SIG-M5 treated with dmso at 0.1 percent for 504 hours (cell line): ENCODE data around the gene CDYL.
"Not testable (repeated sequence)": the region's sequence is repeated elsewhere in the genome, so short reads cannot be mapped to it uniquely, and the experiment has no call there.

Experiments
- DNase-seq: peaks from one replicate; lab custom pipeline; 2025; ENCODE audit not compliant: unreplicated experiment; lab: John Stamatoyannopoulos, UW

Gene CDYL

DNA sequence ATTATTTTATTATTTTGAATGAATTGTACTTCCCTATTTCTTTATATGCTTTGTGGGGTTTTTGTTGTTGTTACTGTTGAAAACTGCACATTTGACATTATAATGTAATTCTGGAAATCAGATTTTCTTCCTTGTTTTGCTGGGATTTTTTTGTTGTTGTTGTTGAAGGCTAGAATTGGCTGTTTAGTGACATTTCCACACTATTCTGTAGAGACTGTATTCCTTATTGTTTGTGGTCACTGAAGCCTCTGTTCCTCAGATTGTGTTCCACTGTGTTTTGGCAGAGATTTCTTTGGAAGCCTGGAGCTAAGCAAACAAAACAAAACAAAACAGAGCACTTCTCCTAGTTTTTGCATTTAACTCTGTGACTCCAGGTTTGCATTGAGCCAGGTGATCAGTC, 52.9 kb downstream of the CDYL start:
- DNase-seq: no peak

DNA sequence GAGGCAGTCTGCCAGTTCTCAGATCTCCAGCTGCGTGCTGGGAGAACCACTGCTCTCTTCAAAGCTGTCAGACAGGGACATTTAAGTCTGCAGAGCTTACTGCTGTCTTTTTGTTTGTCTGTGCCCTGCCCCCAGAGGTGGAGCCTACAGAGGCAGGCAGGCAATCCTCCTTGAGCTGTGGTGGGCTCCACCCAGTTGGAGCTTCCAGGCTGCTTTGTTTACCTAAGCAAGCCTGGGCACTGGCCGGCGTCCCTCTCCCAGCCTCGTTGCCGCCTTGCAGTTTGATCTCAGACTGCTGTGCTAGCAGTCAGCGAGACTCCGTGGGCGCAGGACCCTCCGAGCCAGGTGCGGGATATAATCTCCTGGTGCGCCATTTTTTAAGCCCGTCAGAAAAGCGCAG, 59.3 kb downstream of the CDYL start:
- DNase-seq: not testable (repeated sequence)

DNA sequence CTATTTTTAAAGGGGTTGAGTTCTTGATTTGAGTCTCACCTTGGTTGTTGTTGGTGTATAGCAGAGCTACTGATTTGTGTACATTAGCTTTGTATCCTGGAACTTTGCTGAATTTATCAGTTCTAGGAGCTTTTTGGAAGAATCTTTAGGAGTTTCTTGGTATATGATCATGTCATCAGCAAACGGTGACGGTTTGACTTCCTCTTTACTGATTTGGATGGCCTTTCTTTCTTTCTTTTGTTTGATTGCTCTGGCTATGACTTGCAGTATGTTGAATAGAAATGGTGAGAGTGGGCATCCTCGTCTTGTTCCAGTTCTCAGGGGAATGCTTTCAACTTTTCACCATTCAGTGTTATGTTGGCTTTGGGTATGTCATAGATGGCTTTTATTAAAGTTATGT, 64.0 kb downstream of the CDYL start:
- no peak for DNase-seq

DNA sequence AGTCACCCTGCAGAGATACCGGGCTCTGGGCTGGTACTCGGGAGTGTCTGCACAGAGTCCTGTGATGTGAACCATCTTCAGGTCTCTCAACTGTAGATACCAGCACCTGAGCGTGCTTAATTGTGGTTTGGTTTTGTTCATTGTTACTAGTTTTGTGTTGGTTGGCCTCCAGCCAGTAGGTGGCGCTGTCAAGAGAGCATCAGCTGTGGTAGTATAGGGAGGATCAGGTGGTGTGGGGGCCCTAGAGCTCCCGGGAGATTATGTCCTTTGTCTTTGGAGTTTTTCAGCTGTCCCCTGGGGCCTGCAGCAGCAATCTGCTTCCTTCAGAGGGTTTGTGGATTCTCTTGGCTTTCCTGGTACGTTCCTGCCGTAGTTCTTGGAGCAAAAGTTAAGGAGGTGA, 67.9 kb downstream of the CDYL start:
- no peak for DNase-seq

DNA sequence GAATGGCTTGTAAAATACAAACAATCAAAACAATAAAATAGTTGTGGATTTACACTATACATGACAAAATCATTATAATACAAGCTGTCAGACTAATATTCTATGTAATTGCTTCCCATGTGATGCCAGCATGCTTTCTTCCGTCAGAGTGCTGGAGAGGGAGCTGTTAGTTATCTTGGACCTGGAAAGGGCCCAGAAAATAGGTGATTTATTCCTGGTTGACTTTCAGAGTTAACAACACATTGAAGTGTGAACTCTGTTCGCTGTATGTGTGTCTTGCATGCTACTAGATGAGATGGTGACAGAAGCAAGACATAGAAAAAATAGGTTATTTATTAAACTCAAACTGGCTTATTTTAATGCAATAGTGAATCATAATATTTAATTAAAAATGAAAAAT, 70.2 kb downstream of the CDYL start:
- DNase-seq: no peak

DNA sequence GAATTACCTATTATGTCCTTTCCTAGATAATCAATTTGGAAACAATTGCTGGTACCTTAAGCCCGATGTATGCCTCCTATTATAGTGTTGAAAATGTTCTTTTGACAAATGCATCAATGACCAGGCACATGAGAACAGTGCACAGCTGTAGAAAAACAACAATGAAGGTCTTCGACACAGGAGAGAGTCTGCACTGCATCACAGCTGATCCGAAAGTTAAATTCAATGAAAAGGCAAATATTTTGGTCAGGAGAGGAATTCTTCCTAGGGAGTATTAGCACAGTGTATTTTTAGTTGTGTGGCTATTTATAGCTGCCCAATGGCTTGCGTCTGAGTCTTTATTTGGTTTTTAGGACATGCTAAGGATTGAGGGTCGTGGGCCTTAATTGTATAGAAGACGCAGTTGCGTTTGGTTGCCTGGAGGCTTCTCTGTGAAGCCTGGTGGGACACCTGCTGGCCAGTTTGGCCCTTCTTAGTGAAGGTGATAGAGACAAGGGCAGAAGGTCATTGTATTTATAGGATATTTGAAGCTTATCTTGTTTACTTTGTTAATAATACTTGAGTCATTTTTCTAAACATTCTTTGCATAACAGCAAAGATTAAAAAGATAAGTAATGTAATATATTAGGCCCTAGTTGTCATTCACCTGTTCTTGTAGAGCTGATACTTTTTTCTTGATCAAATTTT, 72.3 kb downstream of the CDYL start:
- no peak for DNase-seq

DNA sequence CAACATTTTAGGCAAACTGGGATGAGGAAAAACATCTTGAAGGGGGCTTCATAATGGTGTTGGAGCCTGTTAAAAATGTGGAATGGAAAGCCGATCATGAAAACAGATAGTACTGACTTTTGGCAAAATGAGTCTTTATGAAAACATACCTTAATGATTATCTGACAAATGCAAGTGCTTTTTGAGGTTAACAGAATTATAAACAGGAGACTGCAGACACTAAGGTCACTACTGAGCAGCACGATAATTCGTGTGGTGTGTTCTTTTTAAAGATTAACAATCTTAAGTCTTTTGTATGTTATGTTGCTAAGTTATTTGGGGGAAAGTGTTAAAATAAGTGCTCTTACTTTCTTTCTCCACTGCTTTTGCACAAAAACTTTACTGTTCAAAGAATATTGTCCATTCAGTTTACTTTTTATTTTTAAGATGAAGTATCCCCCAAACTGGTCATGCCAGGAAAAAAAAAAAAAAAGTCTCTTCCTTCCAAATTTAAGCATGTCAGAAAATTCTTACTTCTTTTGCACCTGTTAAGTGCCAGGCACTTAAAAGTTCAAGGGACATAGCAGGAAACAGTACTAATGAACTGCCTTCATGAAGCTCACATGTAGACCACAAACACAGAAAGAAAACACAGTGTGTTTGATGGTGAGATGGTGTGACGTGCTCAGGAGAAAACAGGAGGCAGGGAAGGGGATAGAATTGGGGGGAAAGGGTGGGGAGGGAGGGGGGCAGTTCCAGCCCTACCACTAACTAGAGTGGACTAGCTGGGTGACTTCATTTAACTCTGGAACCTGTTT, 73.2 kb downstream of the CDYL start:
- DNase-seq: no peak

DNA sequence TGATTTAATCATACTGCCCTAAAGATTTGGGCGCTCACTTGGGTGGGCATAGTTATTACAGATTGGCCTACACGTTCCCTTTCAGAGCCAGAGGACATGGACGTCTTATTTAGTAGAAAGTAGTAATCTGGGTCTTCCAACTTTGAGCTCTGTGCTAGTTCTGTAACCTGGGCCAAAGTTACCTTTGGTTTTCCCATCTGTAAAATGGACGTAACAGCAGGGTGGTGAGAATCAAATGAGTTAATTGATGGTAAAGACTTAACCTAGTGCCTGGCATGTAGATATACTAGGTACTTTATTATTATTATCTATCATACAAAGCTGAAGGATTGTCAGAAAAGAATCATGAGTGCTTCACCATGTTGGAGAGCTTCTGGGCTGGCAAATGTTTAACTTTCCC, 74.8 kb downstream of the CDYL start:
- no peak for DNase-seq

DNA sequence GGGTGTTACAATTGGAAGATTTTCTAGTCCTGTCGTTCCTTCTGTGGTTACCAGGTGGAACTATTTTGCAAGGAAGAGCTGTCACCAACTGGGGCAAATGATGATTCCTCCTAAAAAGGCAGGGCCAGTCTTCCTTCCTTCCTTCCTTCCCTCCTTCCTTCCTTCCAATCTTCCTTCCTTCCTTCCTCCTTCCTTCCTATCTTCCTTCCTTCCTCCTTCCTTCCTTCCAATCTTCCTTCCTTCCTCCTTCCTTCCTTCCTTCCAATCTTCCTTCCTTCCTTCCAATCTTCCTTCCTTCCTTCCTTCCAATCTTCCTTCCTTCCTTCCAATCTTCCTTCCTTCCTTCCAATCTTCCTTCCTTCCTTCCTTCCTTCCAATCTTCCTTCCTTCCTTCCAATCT, 76.0 kb downstream of the CDYL start:
- DNase-seq: not testable (repeated sequence)

DNA sequence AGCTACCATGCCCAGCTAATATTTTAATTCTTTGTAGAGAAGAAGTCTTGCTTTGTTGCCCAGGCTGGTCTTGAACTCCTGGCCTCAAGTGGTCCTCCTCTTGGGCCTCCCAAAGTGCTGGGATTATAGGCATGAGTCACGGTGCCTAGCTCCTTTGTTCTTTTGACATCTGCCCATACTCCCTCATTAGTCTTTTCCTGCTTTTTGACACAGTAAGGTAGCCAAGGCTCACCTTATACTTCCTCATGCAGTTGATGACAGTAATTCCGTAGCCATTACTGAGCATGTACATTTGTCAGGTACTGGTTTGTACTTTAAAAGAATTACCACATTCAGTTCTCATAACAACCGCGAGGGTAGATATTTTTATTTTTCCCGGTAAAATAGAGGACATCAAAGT, 76.7 kb downstream of the CDYL start:
- DNase-seq: no peak

DNA sequence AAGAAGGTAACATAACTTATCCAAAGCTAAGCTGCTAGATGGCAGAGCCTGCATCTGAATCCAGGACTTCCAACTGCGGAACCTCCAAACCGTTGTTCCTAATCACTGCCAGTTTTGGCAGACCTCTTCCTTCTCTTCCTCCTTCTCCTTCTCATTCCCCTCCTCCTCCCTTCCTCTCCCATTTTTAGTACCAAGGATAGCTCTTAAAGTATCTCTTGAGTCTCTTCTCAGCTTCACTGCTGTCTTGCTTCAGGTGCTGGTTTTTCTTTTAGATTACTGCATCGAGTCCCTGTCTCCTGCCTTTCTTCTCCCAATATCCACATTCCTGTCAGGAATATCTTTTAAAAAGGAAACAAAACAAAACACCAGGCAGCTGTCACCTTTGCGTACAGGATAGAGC, 77.1 kb downstream of the CDYL start:
- no peak for DNase-seq

DNA sequence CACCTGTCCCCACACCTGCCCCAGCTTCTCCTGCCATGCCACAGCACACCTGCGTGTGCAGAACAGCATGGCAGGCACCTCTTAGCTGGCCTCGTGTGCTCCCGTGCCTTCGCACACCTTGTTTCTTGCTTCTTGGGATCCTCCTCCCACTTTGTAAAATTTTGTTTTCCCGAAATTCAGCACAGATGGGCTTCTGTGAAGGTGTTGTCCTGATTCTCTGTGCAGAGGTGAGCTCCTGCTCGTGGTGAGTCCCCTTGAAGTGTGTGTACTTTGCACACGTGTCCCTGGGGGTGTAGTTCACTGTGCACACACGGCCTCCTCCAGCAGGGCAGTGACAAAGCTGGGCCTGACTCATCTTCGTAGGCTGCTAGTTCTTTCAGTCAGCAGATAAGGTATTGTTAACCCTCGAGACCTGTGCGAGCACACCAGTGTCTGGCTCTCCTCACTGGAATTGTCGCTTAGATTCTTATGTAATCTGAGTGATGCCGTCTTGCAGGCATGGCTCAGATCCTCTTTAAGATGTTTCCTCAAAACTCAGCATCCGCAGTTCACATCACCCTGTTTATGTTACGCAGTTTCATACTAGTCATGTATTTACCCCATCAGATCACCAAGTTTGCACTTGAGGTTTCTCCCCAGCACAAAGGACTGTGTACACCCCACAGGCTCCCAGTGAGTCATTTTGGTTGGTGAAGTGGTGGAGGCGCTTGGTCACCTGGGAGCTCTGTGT, 77.7 kb downstream of the CDYL start:
- no peak for DNase-seq

DNA sequence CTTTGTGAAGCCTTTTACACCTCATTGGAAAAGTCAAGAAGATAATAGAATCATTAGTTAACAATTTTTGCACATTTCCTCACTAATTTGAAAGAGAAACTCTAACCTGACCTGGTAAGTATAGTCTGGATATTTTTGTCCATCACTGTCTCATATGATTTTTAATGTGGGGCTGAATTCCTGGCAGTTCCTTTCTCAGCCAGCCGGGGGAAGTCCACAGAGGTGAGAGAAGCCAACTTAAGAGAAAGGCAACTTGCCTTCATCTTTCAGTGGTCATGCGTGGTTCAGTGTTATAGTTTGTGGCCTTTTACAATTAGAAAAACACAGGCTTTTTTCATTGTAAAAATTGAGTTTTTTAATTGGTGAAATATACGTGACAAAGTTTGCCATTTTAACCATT, 80.6 kb downstream of the CDYL start:
- no peak for DNase-seq

DNA sequence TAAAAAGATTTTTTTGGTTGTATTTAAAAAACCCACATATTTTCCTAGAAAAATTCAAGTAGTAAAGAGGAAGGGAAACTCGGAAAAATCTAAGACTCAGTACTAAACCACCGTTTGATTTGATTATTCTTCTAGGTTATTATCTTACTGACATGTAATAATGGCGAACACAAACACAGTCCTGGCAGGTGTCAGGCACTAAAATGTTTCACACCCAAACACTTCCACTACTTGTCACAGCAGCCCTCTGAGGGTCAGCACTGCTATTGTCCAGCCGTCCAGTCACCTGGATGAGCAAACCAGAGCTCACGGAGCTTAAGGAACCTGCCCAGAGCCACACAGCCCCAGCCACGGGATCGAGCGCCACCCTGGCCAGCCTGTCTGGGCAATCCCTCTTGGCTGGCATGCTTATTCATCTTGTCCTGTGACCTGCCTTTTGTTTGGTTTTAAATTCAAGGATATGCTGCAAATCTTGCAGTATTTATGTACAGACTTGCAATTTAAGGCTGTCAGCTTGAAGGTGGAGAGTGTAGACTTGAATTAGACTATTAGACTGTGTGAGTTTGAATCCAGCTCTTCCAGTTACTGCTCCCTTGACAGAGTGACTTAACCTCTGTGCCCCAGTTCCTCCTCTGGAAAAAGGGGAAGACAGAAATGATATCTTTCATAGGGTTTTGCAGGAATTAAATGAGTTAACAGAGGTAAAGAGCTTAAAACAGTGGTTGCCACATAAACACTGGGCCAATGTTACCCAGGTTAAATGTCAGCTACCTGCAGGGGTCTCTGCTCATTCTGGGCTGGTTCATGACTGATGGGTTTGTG, 82.2 kb downstream of the CDYL start:
- no peak for DNase-seq

DNA sequence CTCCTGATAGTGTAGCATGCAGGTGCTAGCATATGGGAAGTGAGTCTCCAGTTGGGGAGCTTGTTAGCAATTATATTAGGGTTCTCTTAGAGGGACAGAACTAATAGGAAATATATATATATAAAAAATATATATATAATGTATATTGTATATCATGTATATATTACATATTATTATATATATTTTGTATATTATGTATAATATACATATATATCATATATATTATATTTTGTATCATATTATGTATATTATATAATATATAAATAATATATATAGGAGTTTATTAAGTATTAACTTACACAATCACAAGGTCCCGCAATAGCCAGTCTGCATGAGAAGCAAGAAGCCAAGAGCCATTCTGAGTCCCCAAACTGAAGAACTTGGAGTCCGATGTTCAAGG, 84.2 kb downstream of the CDYL start:
- DNase-seq: no peak

DNA sequence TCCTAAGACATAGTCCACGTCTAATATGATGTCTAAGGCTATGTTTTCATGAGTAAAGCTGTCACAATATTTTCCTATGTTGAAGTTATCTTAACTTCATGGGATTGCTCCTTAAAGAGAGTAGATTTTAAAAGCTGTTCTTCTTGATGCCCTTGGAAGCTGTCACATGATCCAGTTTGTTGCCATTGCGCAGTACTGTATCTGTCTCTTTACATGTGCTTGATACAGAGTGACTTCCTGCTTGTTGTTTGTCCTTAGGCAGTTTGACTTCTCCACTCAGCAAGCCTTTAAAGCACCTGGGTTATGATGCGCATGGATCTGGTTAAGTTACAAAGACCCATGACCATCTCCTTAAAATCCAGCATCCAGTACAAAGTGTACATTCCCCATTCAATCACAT, 85.4 kb downstream of the CDYL start:
- DNase-seq: peak; percentile 44

DNA sequence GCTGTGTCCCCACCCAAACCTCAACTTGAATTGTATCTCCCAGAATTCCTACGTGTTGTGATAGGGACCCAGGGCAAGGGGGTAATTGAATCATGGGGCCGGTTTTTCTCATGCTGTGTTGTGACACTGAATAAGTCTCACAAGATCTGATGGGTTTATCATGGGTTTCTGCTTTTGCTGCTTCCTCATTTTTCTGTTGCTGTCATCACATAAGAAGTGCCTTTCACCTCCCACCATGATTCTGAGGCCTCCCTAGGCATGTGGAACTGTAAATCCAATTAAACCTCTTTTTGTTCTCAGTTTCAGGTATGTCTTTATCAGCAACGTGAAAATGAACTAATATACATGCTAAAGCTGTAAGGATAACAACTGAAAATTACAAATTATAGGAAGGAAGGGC, 88.3 kb downstream of the CDYL start:
- peak; percentile 32 for DNase-seq

DNA sequence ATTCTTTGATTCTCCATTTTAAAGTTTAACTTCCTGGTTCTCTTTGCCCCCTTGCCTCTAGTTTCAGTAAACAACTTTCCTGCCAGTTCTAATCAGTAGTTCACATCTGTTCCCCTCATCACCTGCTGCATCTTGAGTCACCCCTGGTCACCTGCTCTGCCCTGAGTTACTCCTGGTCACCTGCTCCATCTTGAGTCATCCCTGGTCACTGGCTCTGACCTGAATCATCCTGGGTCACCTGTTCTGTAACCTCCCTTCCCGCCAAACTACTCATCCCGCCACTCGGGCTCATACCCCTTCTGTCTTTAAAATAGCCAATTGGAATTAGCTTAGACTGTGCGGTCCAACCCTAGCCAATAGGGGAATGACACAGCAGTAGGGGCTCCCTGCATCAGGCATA, 88.8 kb downstream of the CDYL start:
- not testable (repeated sequence) for DNase-seq

DNA sequence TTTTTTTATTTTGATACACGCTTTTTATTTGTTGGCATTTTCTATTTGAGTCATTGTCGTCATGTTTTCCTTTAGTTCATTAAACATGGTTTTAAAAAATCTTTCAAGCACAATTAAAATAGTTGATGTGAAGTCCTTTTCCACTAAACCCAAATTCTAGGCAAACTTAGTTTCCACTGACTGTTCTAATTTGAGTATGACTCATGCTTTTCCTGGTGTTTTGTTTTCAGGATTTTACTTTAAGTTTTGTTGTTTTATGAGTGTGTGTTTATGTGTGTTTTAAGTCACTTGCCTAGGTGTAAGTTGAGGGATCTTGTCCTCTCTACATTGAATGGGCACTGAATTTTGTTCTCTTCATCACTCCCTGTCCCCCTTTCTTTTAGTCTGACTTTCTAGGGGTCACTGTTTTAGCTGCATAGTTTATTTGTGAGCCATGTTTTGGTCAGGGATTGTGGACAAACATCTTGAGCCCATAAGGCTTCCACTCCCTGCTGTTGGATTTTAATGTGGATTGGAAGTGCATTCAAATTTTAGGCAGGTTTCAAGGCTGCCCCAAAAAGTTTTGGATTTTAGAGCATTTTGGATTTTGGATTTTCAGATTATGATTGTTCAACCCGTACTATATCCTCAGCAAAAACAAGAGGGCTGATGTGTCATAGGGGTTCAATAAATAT, 94.8 kb downstream of the CDYL start:
- DNase-seq: no peak

DNA sequence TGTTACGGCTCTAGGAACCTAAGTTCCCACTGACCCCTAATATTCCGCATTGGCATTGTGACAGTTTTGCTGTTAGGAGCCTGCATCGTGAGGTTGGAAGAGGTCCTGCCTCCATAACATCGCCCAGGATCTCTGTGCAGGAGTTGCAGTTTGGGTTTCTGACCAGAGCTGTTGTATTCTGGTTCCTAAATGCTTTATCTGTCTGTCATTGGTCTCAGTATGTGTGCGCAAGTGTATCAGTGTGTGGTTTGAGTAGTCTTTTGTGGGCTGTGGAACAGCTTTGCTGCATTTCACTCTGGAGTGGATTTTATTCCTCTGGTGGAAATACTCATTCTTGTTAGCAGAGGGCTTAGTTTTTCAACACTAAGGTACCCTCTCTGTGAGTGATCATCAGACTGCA, 95.6 kb downstream of the CDYL start:
- no peak for DNase-seq

DNA sequence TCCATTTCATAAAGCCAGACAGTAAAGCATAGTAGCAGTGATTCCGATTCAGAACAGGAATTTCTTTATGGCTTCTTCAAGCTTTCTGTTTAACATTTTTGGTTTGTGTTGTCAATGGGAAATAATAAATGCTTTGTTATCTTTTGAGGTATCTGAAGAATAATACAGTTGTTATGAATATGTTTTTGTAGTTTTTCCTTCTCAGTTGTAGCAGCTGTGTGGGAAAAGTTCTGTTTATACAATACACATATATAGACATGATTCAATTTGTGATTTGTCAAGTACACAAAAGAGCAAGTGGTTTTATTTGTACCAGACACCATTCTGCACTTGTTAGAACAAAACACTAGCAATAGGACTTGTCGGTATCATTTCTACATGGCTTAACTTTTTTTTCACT, 96.6 kb downstream of the CDYL start:
- DNase-seq: no peak
